Ovary (tissue), 9 donors: ENCODE measurements around the gene FGGY. TPM values are rescaled to one million over a fixed set of nuclear protein-coding genes. Genes with fewer than 3 reads are reported as not detected.

Source experiments
- DNase-seq, 5 donors: peaks; one replicate each; pipeline ENCODE4 v3.0.0-alpha.2; 2019 to 2020
- H3K27ac ChIP-seq, 2 donors: fragments of 200-600 bp; one replicate each; pipeline versions ENCODE4 v1.5.1 to v1.8.0; 2019 to 2022
- H3K27me3 ChIP-seq: fragments of 200-600 bp; one replicate; pipeline ENCODE4 v1.8.0; 2022
- H3K36me3 ChIP-seq: fragments of 200-600 bp; sonication (generic); one replicate; pipeline ENCODE4 v1.5.1; 2019
- H3K4me1 ChIP-seq: one replicate; pipeline ENCODE4 v1.8.1; 2013; ENCODE audit warnings: mild to moderate bottlenecking, moderate library complexity; ENCODE audit not compliant: insufficient read depth
- H3K4me3 ChIP-seq: fragments of 200-600 bp; sonication (generic); one replicate; pipeline ENCODE4 v1.5.1; 2017
- H3K9me3 ChIP-seq, 2 donors: fragments of 200-600 bp in 1 of 2; sonication (generic) in 1 of 2; one replicate each; pipeline versions ENCODE4 v1.5.1 to v1.8.1; 2013 to 2019; ENCODE audit warnings: mild to moderate bottlenecking in 1 of 2, moderate library complexity in 1 of 2
- EP300 ChIP-seq: sonication (generic); formaldehyde crosslinking; IDR thresholded peaks from one replicate; pipeline ENCODE4 v1.6.1; 2017; ENCODE audit warnings: antibody characterized with exemption
- POLR2A ChIP-seq: fragments of 450-650 bp; IDR thresholded peaks from one replicate; pipeline ENCODE4 v1.6.1; 2017; ENCODE audit warnings: antibody characterized with exemption, mild to moderate bottlenecking, moderate library complexity
- WGBS, 3 donors: extraction: QIAGEN DNeasy Blood & Tissue Kit in 1 of 3; methylation state at CpG; one replicate each; pipeline versions ENCODE4 v1.1.5 to v1.1.7; 2013 to 2017; 5-methylcytosine and 5-hydroxymethylcytosine counted together
- intact Hi-C, 4 donors: fragments of 100-400 bp; cut with DNase I; formaldehyde crosslinking; loops; one replicate each; pipeline versions ENCODE4 v1.11.0 to v1.15.1; 2022 to 2023
- polyA plus RNA-seq, 2 donors: library from polyadenylated mRNA; stranded (reverse); fragments of 200-250 nt in 1 of 2; fragments of 350-450 nt in 1 of 2; fragmentation: Illumina TruSeq in 1 of 2; extraction: RNeasy Lipid Tissue Mini Kit (QIAGEN cat#74804) in 1 of 2; gene quantifications; one replicate each; pipeline ENCODE4 v1.2.3, GENCODE V29; 2013 to 2014
- total RNA-seq, 7 donors: library from RNA; depleted of rRNA in 2 of 7; stranded (reverse); fragments of >200 nt in 2 of 7; fragmentation: NEBNext Ultra II Directional in 3 of 7; extraction: Animal tissue kit (Norgen Biotek cat#: 25700) in 3 of 7; gene quantifications; one replicate each; pipeline versions ENCODE4 v1.1.0 to v1.2.4, GENCODE V29; 2016 to 2023
- TF ChIP-seq, protein P1 (sequence below), 3 donors: fragments of 450-650 bp in 2 of 3; fragments of 200-600 bp in 1 of 3; IDR thresholded peaks; one replicate each; pipeline versions ENCODE4 v1.5.1 to v1.8.0; 2016 to 2022; ENCODE audit warnings: antibody characterized with exemption in 3 of 3, mild to moderate bottlenecking in 1 of 3
- donor health status: DM: no; HTN: no; CAD: no; lungs with moderate emphysema.
- donor health status: DM: no; HTN: no; CAD: no.
- donor health status: Bipolar disorder and iron deficiency.
- donor health status: DM: yes; HTN: yes; CAD: no.
- donor health status: DM: no; HTN: no; CAD: no.
- donor health status: DM: yes; HTN: yes; CAD: no.

Gene FGGY
- total and polyA plus RNA-seq, 9 donors, result 7.9 to 62.0 (median 44.7) TPM

- 80 to 88% (median 87%) methylated on average over 6 of the region's 6 CpGs for WGBS, 3 donors
Measured at GRCh38 chr1:59664166-59664565, 367.3 kb downstream of the FGGY start.

GRCh38 chr1:59666106-59666505 lies 369.2 kb downstream of the FGGY start:
- no peak for DNase-seq
- no peaks in the 10 kb centered on the region for H3K4me1 ChIP-seq
- TF ChIP-seq, protein P1, sequence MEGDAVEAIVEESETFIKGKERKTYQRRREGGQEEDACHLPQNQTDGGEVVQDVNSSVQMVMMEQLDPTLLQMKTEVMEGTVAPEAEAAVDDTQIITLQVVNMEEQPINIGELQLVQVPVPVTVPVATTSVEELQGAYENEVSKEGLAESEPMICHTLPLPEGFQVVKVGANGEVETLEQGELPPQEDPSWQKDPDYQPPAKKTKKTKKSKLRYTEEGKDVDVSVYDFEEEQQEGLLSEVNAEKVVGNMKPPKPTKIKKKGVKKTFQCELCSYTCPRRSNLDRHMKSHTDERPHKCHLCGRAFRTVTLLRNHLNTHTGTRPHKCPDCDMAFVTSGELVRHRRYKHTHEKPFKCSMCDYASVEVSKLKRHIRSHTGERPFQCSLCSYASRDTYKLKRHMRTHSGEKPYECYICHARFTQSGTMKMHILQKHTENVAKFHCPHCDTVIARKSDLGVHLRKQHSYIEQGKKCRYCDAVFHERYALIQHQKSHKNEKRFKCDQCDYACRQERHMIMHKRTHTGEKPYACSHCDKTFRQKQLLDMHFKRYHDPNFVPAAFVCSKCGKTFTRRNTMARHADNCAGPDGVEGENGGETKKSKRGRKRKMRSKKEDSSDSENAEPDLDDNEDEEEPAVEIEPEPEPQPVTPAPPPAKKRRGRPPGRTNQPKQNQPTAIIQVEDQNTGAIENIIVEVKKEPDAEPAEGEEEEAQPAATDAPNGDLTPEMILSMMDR (IDR thresholded peaks at IDR 0.05), result no peak
- TF ChIP-seq POLR2A (no peak), EP300 (no peak)
- intact Hi-C loops, result no loop called here
- H3K27ac ChIP-seq, result no peak overlapping the region
- no peaks in the 10 kb centered on the region for H3K27me3 ChIP-seq
- no peaks in the 10 kb centered on the region for H3K36me3 ChIP-seq
- no peak overlapping the region for H3K4me3 ChIP-seq
- WGBS, 3 donors, result 84 to 91% (median 88%) methylated on average over 1 of the region's 1 CpG
- no peaks in the 10 kb centered on the region for H3K9me3 ChIP-seq

More at GRCh38 chr1:59664166-59664565, 367.3 kb downstream of the FGGY start:
- Histone ChIP-seq H3K36me3 (no peaks in the 10 kb centered on the region), H3K9me3 (no peaks in the 10 kb centered on the region), H3K27ac (no peak overlapping the region), H3K27me3 (no peaks in the 10 kb centered on the region), H3K4me3 (no peak overlapping the region), H3K4me1 (no peaks in the 10 kb centered on the region)
- TF ChIP-seq, protein P1 (IDR thresholded peaks at IDR 0.05), result no peak
- TF ChIP-seq EP300, result no peak
- no peak for TF ChIP-seq POLR2A
- intact Hi-C loops, result no loop called here
- DNase-seq, result no peak

DNA sequence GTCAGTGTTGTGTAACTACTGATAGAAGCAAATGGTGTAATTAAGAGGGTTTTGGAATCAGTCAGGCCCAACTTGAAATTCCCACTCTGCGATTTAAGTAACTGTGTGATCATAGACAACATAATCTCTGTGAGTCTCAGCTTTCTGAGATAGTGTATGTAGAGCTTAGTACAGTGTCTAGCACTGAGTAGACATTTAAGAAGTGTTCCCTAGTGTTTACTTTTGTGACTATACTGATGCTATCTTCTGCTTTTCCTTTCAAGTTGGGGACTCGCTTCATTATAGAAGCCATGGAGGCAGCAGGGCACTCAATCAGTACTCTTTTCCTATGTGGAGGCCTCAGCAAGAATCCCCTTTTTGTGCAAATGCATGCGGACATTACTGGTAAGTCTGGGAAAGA lies 370.1 kb downstream of the FGGY start:
- 98 to 99% (median 99%) methylated on average over 3 of the region's 3 CpGs for WGBS, 3 donors
- no peak overlapping the region for H3K4me3 ChIP-seq
- no peaks in the 10 kb centered on the region for H3K9me3 ChIP-seq
- no peaks in the 10 kb centered on the region for H3K27me3 ChIP-seq
- intact Hi-C loops, result no loop called here
- H3K36me3 ChIP-seq, result no peaks in the 10 kb centered on the region
- TF ChIP-seq, protein P1 (IDR thresholded peaks at IDR 0.05), result no peak
- no peak for TF ChIP-seq POLR2A
- no peak for TF ChIP-seq EP300
- H3K4me1 ChIP-seq, result no peaks in the 10 kb centered on the region
- DNase-seq, result no peak
- no peak overlapping the region for H3K27ac ChIP-seq

- peak in 3 of 5 donors; percentile 54 to 67 (median 61) for DNase-seq
- Histone ChIP-seq H3K36me3 (no peaks in the 10 kb centered on the region), H3K27me3 (no peaks in the 10 kb centered on the region), H3K9me3 (no peaks in the 10 kb centered on the region), H3K4me1 (peaks cover 4% of the 10 kb centered on the region), H3K27ac (no peak overlapping the region), H3K4me3 (no peak overlapping the region)
- 60 to 78% (median 77%) methylated on average over 9 of the region's 9 CpGs for WGBS, 3 donors
- intact Hi-C loops, result no loop called here
- TF ChIP-seq EP300 (no peak), POLR2A (no peak)
- TF ChIP-seq, protein P1 (IDR thresholded peaks at IDR 0.05), result no peak
Measured at GRCh38 chr1:59669752-59670312, 372.9 kb downstream of the FGGY start.
